Jurkat, Clone E6-1 (cell line): ENCODE data around the gene SLC35E3.

Source experiments
- DNase-seq: peaks from one replicate; pipeline ENCODE4 v3.0.0-alpha.2; 2011; ENCODE audit warnings: low read depth, low spot score
- H3K4me3 ChIP-seq: 2 replicates; pipeline ENCODE4 v1.5.1; 2011; ENCODE audit warnings: mild to moderate bottlenecking, low read length, control low read depth, moderate library complexity

The SLC35E3 gene

GRCh38 chr12:68827895-68828671, 82.1 kb downstream of the SLC35E3 start:
- no peak for DNase-seq
- H3K4me3 ChIP-seq: no peak overlapping the region

DNA sequence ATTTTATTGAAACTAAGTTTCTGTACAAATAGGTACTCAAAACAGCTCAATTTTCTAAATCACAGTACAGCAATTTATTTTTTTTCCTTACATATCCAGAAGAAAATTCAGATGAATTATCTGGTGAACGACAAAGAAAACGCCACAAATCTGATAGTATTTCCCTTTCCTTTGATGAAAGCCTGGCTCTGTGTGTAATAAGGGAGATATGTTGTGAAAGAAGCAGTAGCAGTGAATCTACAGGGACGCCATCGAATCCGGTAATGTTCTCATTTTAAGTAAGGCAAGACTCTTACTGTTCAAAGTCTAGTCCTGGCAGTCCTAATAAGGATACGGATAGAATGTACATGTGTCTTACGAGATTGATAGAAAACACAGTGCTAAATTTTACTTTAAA, 82.7 kb downstream of the SLC35E3 start:
- H3K4me3 ChIP-seq: no peak overlapping the region
- DNase-seq: no peak
